ENCODE results near the gene CACNA1G.

- TF ChIP-seq CTCF (optimal IDR thresholded peaks at IDR 0.05 in 1 of 3, IDR thresholded peaks at IDR 0.05 in 1 of 3, conservative IDR thresholded peaks at IDR 0.05 in 1 of 3; ENCODE audit: extremely low read depth in 1 of 3, insufficient read depth in 2 of 3, low read length in 3 of 3) (no peak), EZH2 (IDR thresholded peaks at IDR 0.05; ENCODE audit: low read length) (no peak)
Observed at GRCh38 chr17:50635982-50636803, 75.7 kb downstream of the CACNA1G start.
